ENCODE data around the gene BCKDHB.

DNA sequence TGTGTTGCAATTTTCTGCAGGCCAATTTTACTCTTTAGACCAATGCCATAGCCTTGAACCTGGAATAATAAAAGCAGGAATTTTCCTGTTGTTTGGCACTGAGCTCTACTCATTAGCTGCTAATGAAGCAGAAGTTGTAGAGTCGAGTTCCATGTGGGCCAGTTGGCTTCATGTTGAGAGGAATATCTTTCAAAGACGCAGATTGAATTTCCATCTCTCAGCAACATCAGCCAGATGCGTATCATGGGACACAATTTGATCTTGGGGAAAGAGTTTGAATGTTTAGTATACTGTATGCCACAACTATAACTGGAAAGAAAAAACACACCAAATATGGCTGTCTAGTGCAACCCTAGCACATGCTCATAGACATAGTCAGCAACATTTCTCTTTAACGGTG, 259.6 kb downstream of the BCKDHB start:
- TF ChIP-seq, protein P1, sequence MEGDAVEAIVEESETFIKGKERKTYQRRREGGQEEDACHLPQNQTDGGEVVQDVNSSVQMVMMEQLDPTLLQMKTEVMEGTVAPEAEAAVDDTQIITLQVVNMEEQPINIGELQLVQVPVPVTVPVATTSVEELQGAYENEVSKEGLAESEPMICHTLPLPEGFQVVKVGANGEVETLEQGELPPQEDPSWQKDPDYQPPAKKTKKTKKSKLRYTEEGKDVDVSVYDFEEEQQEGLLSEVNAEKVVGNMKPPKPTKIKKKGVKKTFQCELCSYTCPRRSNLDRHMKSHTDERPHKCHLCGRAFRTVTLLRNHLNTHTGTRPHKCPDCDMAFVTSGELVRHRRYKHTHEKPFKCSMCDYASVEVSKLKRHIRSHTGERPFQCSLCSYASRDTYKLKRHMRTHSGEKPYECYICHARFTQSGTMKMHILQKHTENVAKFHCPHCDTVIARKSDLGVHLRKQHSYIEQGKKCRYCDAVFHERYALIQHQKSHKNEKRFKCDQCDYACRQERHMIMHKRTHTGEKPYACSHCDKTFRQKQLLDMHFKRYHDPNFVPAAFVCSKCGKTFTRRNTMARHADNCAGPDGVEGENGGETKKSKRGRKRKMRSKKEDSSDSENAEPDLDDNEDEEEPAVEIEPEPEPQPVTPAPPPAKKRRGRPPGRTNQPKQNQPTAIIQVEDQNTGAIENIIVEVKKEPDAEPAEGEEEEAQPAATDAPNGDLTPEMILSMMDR (IDR thresholded peaks at IDR 0.05; ENCODE audit: low read depth, low read length, poor library complexity, severe bottlenecking), result no peak
- TF ChIP-seq EZH2phosphoT487 (IDR thresholded peaks at IDR 0.05; ENCODE audit: borderline replicate concordance, low read length), result no peak

Measured in DOHH2 (cell line).